ENCODE results near the gene GPR4.
A peak's percentile ranks its signal among the peaks of the same experiment; 100 is the strongest.

GPR4 gene

GRCh38 chr19:45613926-45614725 lies 12.1 kb upstream of the GPR4 start:
- in situ Hi-C loops (cut with HindIII; ENCODE audit: low pct_unique_long_range_greater_than_20kb, low sequenced_read_pairs): no loop called here
- DNase-seq (ENCODE audit: low read depth in 1 of 2, low spot score in 1 of 2): no peak
- TF ChIP-seq JUND (IDR thresholded peaks at IDR 0.05; ENCODE audit: low read depth): no peak

- in situ Hi-C loops (cut with HindIII; ENCODE audit: low pct_unique_long_range_greater_than_20kb, low sequenced_read_pairs): no loop called here
- no peak for DNase-seq (ENCODE audit: low read depth in 1 of 2, low spot score in 1 of 2)
- TF ChIP-seq JUND (IDR thresholded peaks at IDR 0.05; ENCODE audit: low read depth): no peak
Measured at GRCh38 chr19:45608948-45609347, 6.9 kb upstream of the GPR4 start.

DNA sequence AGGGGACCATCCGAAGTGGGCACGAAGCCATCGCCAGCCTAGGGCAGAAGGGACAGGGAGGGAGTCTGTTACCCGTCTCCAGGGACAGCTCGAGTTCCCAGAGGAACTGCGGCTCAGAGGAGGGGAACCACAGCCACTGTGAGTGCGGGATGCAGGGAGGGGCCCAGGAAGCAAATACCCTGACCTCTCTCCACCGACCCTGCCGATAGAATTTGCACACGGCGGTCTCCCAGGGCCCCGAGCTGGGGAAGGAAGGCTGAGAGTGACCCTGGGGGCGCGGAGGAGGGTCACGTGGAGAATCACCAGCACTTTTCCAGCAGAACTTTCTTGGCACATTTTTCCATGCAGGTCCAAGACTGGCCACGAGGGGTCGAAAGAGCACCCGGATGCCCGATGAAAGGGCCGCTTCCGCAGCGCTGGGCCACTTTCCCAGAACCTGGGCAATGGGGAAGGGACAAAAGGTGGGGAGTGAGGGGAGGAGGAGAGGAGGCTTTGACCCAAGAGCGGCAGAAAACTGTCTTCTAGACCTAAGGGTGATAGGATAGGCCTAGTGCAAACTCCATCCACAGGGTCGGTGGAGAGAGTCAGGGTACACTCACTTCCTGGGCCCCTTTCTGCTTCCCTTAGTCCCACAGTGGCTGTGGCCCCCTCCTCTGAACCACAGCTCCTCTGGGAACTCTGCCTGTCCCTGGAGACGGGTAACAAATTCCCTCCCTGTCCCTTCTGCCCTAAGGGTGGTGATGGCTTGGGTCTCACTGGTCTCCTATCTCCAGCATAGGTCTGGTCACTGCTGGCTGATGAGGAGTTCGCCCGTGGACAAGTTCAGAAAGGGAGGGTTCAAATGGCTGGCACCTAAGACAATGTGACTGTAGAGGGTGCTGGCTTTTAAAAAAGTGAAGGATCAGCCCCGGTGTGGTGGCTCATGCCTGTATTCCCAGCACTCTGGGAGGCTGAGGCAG lies 5.3 kb upstream of the GPR4 start:
- DNase-seq (ENCODE audit: low read depth in 1 of 2, low spot score in 1 of 2): peak; percentile 46 to 72
- no peak for TF ChIP-seq JUND (IDR thresholded peaks at IDR 0.05; ENCODE audit: low read depth)
- in situ Hi-C loops (cut with HindIII; ENCODE audit: low pct_unique_long_range_greater_than_20kb, low sequenced_read_pairs): no loop called here

DNA sequence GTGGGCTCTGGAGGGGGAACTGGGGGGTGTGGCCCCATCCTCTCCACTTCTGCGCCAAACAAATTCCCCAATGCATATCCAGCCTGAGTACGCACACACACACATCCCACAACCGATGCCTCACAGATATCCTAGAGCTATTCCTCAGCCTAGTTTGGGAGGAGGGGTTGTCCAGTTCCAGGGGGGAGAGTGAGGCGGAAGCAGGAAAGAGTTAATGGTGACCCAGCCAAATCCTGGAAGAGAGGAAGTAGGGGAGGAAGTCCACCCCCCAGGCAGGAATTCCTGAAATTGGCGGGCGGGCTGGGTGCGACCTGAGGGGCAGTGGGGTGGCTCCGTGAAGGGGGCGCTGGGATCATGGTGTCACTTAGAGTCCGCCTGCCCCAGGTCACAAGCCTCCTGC lies 897 bp downstream of the GPR4 start:
- TF ChIP-seq JUND (IDR thresholded peaks at IDR 0.05; ENCODE audit: low read depth): no peak
- no peak for DNase-seq (ENCODE audit: low read depth in 1 of 2, low spot score in 1 of 2)
- in situ Hi-C loops (cut with HindIII; ENCODE audit: low pct_unique_long_range_greater_than_20kb, low sequenced_read_pairs): no loop called here

GRCh38 chr19:45600340-45600885 lies 1.6 kb downstream of the GPR4 start:
- TF ChIP-seq JUND (IDR thresholded peaks at IDR 0.05; ENCODE audit: low read depth): no peak
- DNase-seq (ENCODE audit: low read depth in 1 of 2, low spot score in 1 of 2): no peak
- in situ Hi-C loops (cut with HindIII; ENCODE audit: low pct_unique_long_range_greater_than_20kb, low sequenced_read_pairs): no loop called here

GRCh38 chr19:45599286-45599685 lies 2.7 kb downstream of the GPR4 start:
- no peak for DNase-seq (ENCODE audit: low read depth in 1 of 2, low spot score in 1 of 2)
- in situ Hi-C loops (cut with HindIII; ENCODE audit: low pct_unique_long_range_greater_than_20kb, low sequenced_read_pairs): no loop called here

GRCh38 chr19:45598267-45599001 lies 3.6 kb downstream of the GPR4 start:
- in situ Hi-C loops (cut with HindIII; ENCODE audit: low pct_unique_long_range_greater_than_20kb, low sequenced_read_pairs): no loop called here
- DNase-seq (ENCODE audit: low read depth in 1 of 2, low spot score in 1 of 2): no peak

More at GRCh38 chr19:45599286-45599685, 2.7 kb downstream of the GPR4 start:
- TF ChIP-seq JUND (IDR thresholded peaks at IDR 0.05; ENCODE audit: low read depth): no peak

GRCh38 chr19:45597425-45598111 lies 4.4 kb downstream of the GPR4 start:
- in situ Hi-C loops (cut with HindIII; ENCODE audit: low pct_unique_long_range_greater_than_20kb, low sequenced_read_pairs): no loop called here
- no peak for TF ChIP-seq JUND (IDR thresholded peaks at IDR 0.05; ENCODE audit: low read depth)
- no peak for DNase-seq (ENCODE audit: low read depth in 1 of 2, low spot score in 1 of 2)

More at GRCh38 chr19:45598267-45599001, 3.6 kb downstream of the GPR4 start:
- no peak for TF ChIP-seq JUND (IDR thresholded peaks at IDR 0.05; ENCODE audit: low read depth)

- DNase-seq (ENCODE audit: low read depth in 1 of 2, low spot score in 1 of 2): no peak
- no peak for TF ChIP-seq JUND (IDR thresholded peaks at IDR 0.05; ENCODE audit: low read depth)
- in situ Hi-C loops (cut with HindIII; ENCODE audit: low pct_unique_long_range_greater_than_20kb, low sequenced_read_pairs): no loop called here
Measured at GRCh38 chr19:45595814-45596213, 6.2 kb downstream of the GPR4 start.

- no peak for DNase-seq (ENCODE audit: low read depth in 1 of 2, low spot score in 1 of 2)
- no peak for TF ChIP-seq JUND (IDR thresholded peaks at IDR 0.05; ENCODE audit: low read depth)
- in situ Hi-C loops (cut with HindIII; ENCODE audit: low pct_unique_long_range_greater_than_20kb, low sequenced_read_pairs): no loop called here
Measured at GRCh38 chr19:45593520-45593919, 8.5 kb downstream of the GPR4 start.

GRCh38 chr19:45592366-45592765 lies 9.6 kb downstream of the GPR4 start:
- DNase-seq (ENCODE audit: low read depth in 1 of 2, low spot score in 1 of 2): no peak
- TF ChIP-seq JUND (IDR thresholded peaks at IDR 0.05; ENCODE audit: low read depth): no peak
- in situ Hi-C loops (cut with HindIII; ENCODE audit: low pct_unique_long_range_greater_than_20kb, low sequenced_read_pairs): no loop called here

GRCh38 chr19:45591638-45592005 lies 10.4 kb downstream of the GPR4 start:
- TF ChIP-seq JUND (IDR thresholded peaks at IDR 0.05; ENCODE audit: low read depth): no peak
- in situ Hi-C loops (cut with HindIII; ENCODE audit: low pct_unique_long_range_greater_than_20kb, low sequenced_read_pairs): no loop called here
- no peak for DNase-seq (ENCODE audit: low read depth in 1 of 2, low spot score in 1 of 2)
